Measurements from ENCODE around the gene C16orf92. TPM values are rescaled to one million over a fixed set of nuclear protein-coding genes. Genes with fewer than 3 reads are reported as not detected.

C16orf92 gene
- polyA plus RNA-seq, 2 donors: not detected

DNA sequence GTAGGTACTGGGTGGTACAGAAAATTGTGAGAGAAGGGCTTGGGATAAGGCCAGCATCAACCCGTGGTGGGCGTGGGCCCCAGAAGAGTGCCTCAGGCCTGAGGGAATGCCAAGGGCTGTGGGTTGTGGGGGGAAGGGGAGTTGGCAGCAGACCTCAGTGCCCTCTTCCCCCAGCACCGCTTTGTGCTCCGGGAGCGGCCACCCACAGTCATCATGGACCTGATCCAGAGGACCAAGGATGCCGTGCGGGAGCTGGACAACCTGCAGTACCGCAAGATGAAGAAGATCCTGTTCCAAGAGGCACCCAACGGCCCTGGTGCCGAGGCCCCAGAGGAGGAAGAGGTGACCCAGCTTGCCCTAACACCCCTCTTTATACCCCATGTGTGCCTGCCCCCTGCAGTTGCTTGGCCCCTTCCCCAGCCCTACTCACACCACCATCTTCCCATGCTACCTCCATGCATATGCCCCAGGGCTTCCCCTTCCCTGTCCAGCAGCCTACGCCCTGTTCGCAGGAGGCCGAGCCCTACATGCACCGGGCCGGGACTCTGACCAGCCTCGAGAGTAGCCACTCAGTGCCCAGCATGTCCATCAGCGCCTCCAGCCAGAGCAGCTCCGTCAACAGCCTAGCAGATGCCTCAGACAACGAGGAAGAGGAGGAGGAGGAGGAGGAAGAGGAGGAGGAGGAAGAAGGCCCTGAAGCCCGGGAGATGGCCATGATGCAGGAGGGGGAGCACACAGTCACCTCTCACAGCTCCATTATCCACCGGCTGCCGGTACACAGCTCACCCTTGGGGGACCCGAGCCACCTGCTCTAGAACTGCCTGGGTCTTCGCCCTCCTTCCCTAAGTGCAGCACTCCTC, 40.2 kb upstream of the C16orf92 start:
- no peak overlapping the region for H3K4me3 ChIP-seq (ENCODE audit: low read depth in 1 of 2, low read length in 2 of 2)
- no peak overlapping the region for H3K27ac ChIP-seq (ENCODE audit: low read depth in 2 of 2, low read length in 1 of 2)
- H3K36me3 ChIP-seq (ENCODE audit: control insufficient read depth in 2 of 2, insufficient read depth in 2 of 2, low read length in 1 of 2): peaks cover 45 to 79% of the 10 kb centered on the region in 2 donors
- H3K9me3 ChIP-seq (ENCODE audit: control insufficient read depth in 2 of 2, insufficient read depth in 1 of 2, low read depth in 1 of 2, low read length in 1 of 2): no peaks in the 10 kb centered on the region
- 86 to 88% methylated on average over 21 to 24 of the region's 24 CpGs for WGBS, 2 donors
- no peaks in the 10 kb centered on the region for H3K4me1 ChIP-seq (ENCODE audit: control insufficient read depth in 2 of 2, insufficient read depth in 2 of 2, low read length in 1 of 2)
- H3K27me3 ChIP-seq (ENCODE audit: control insufficient read depth in 1 of 2, insufficient read depth in 2 of 2, low read length in 2 of 2): no peaks in the 10 kb centered on the region

- 86 to 89% methylated on average over 12 of the region's 12 CpGs for WGBS, 2 donors
- H3K36me3 ChIP-seq (ENCODE audit: control insufficient read depth in 2 of 2, insufficient read depth in 2 of 2, low read length in 1 of 2): peaks cover 37 to 79% of the 10 kb centered on the region in 2 donors
- H3K4me1 ChIP-seq (ENCODE audit: control insufficient read depth in 2 of 2, insufficient read depth in 2 of 2, low read length in 1 of 2): no peaks in the 10 kb centered on the region
- H3K27ac ChIP-seq (ENCODE audit: low read depth in 2 of 2, low read length in 1 of 2): no peak overlapping the region
- H3K4me3 ChIP-seq (ENCODE audit: low read depth in 1 of 2, low read length in 2 of 2): no peak overlapping the region
- H3K27me3 ChIP-seq (ENCODE audit: control insufficient read depth in 1 of 2, insufficient read depth in 2 of 2, low read length in 2 of 2): no peaks in the 10 kb centered on the region
- H3K9me3 ChIP-seq (ENCODE audit: control insufficient read depth in 2 of 2, insufficient read depth in 1 of 2, low read depth in 1 of 2, low read length in 1 of 2): no peaks in the 10 kb centered on the region
Observed at GRCh38 chr16:29983420-29984136, 39.4 kb upstream of the C16orf92 start.

- no peaks in the 10 kb centered on the region for H3K4me1 ChIP-seq (ENCODE audit: control insufficient read depth in 2 of 2, insufficient read depth in 2 of 2, low read length in 1 of 2)
- no peaks in the 10 kb centered on the region for H3K9me3 ChIP-seq (ENCODE audit: control insufficient read depth in 2 of 2, insufficient read depth in 1 of 2, low read depth in 1 of 2, low read length in 1 of 2)
- H3K27ac ChIP-seq (ENCODE audit: low read depth in 2 of 2, low read length in 1 of 2): no peak overlapping the region
- WGBS, 2 donors: 85 to 87% methylated on average over 6 of the region's 6 CpGs
- H3K36me3 ChIP-seq (ENCODE audit: control insufficient read depth in 2 of 2, insufficient read depth in 2 of 2, low read length in 1 of 2): peaks cover 35 to 77% of the 10 kb centered on the region in 2 donors
- H3K27me3 ChIP-seq (ENCODE audit: control insufficient read depth in 1 of 2, insufficient read depth in 2 of 2, low read length in 2 of 2): no peaks in the 10 kb centered on the region
- no peak overlapping the region for H3K4me3 ChIP-seq (ENCODE audit: low read depth in 1 of 2, low read length in 2 of 2)
Observed at GRCh38 chr16:29984137-29984763, 38.7 kb upstream of the C16orf92 start.

DNA sequence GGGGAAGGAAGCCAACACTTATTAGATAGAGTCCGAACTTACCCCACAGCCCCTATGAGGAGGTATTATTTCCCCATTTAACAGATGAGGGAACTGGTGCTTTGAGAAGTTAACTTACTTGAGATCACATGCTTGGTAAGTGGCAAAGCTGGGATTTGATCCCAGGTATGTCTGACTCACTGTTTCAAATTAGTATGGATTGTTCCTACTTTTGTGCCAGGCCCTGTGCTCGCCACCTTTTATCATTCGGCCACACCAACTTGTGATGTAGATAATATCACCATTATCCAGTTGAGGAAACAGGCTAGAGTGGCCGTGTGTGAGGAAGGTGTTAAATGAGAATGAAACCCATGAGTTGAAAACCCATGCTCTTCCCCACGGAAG, 38.2 kb upstream of the C16orf92 start:
- Histone ChIP-seq H3K4me1 (ENCODE audit: control insufficient read depth in 2 of 2, insufficient read depth in 2 of 2, low read length in 1 of 2) (no peaks in the 10 kb centered on the region), H3K27ac (ENCODE audit: low read depth in 2 of 2, low read length in 1 of 2) (no peak overlapping the region), H3K4me3 (ENCODE audit: low read depth in 1 of 2, low read length in 2 of 2) (no peak overlapping the region), H3K27me3 (ENCODE audit: control insufficient read depth in 1 of 2, insufficient read depth in 2 of 2, low read length in 2 of 2) (no peaks in the 10 kb centered on the region), H3K9me3 (ENCODE audit: control insufficient read depth in 2 of 2, insufficient read depth in 1 of 2, low read depth in 1 of 2, low read length in 1 of 2) (no peaks in the 10 kb centered on the region), H3K36me3 (ENCODE audit: control insufficient read depth in 2 of 2, insufficient read depth in 2 of 2, low read length in 1 of 2) (peaks cover 31 to 74% of the 10 kb centered on the region in 2 donors)
- WGBS, 2 donors: 87 to 92% methylated on average over 5 of the region's 5 CpGs

GRCh38 chr16:29985271-29985811, 37.7 kb upstream of the C16orf92 start:
- WGBS, 2 donors: 95 to 96% methylated on average over 28 of the region's 28 CpGs
- Histone ChIP-seq H3K9me3 (ENCODE audit: control insufficient read depth in 2 of 2, insufficient read depth in 1 of 2, low read depth in 1 of 2, low read length in 1 of 2) (no peaks in the 10 kb centered on the region), H3K36me3 (ENCODE audit: control insufficient read depth in 2 of 2, insufficient read depth in 2 of 2, low read length in 1 of 2) (peaks cover 31 to 69% of the 10 kb centered on the region in 2 donors), H3K4me3 (ENCODE audit: low read depth in 1 of 2, low read length in 2 of 2) (no peak overlapping the region), H3K27ac (ENCODE audit: low read depth in 2 of 2, low read length in 1 of 2) (no peak overlapping the region), H3K27me3 (ENCODE audit: control insufficient read depth in 1 of 2, insufficient read depth in 2 of 2, low read length in 2 of 2) (no peaks in the 10 kb centered on the region), H3K4me1 (ENCODE audit: control insufficient read depth in 2 of 2, insufficient read depth in 2 of 2, low read length in 1 of 2) (no peaks in the 10 kb centered on the region)

GRCh38 chr16:29986231-29986630, 36.8 kb upstream of the C16orf92 start:
- no peak overlapping the region for H3K27ac ChIP-seq (ENCODE audit: low read depth in 2 of 2, low read length in 1 of 2)
- no peaks in the 10 kb centered on the region for H3K27me3 ChIP-seq (ENCODE audit: control insufficient read depth in 1 of 2, insufficient read depth in 2 of 2, low read length in 2 of 2)
- 94% methylated on average over 20 of the region's 20 CpGs for WGBS, 2 donors
- H3K36me3 ChIP-seq (ENCODE audit: control insufficient read depth in 2 of 2, insufficient read depth in 2 of 2, low read length in 1 of 2): peaks cover 31 to 76% of the 10 kb centered on the region in 2 donors
- H3K9me3 ChIP-seq (ENCODE audit: control insufficient read depth in 2 of 2, insufficient read depth in 1 of 2, low read depth in 1 of 2, low read length in 1 of 2): no peaks in the 10 kb centered on the region
- H3K4me3 ChIP-seq (ENCODE audit: low read depth in 1 of 2, low read length in 2 of 2): no peak overlapping the region
- H3K4me1 ChIP-seq (ENCODE audit: control insufficient read depth in 2 of 2, insufficient read depth in 2 of 2, low read length in 1 of 2): no peaks in the 10 kb centered on the region

- no peak overlapping the region for H3K27ac ChIP-seq (ENCODE audit: low read depth in 2 of 2, low read length in 1 of 2)
- H3K27me3 ChIP-seq (ENCODE audit: control insufficient read depth in 1 of 2, insufficient read depth in 2 of 2, low read length in 2 of 2): no peaks in the 10 kb centered on the region
- H3K36me3 ChIP-seq (ENCODE audit: control insufficient read depth in 2 of 2, insufficient read depth in 2 of 2, low read length in 1 of 2): peaks cover 28 to 72% of the 10 kb centered on the region in 2 donors
- H3K4me3 ChIP-seq (ENCODE audit: low read depth in 1 of 2, low read length in 2 of 2): no peak overlapping the region
- H3K4me1 ChIP-seq (ENCODE audit: control insufficient read depth in 2 of 2, insufficient read depth in 2 of 2, low read length in 1 of 2): no peaks in the 10 kb centered on the region
- 88 to 92% methylated on average over 3 to 5 of the region's 5 CpGs for WGBS, 2 donors
- no peaks in the 10 kb centered on the region for H3K9me3 ChIP-seq (ENCODE audit: control insufficient read depth in 2 of 2, insufficient read depth in 1 of 2, low read depth in 1 of 2, low read length in 1 of 2)
Observed at GRCh38 chr16:29986931-29987330, 36.1 kb upstream of the C16orf92 start.

GRCh38 chr16:29987371-29988085, 35.5 kb upstream of the C16orf92 start:
- Histone ChIP-seq H3K27me3 (ENCODE audit: control insufficient read depth in 1 of 2, insufficient read depth in 2 of 2, low read length in 2 of 2) (no peaks in the 10 kb centered on the region), H3K4me1 (ENCODE audit: control insufficient read depth in 2 of 2, insufficient read depth in 2 of 2, low read length in 1 of 2) (no peaks in the 10 kb centered on the region), H3K4me3 (ENCODE audit: low read depth in 1 of 2, low read length in 2 of 2) (no peak overlapping the region), H3K36me3 (ENCODE audit: control insufficient read depth in 2 of 2, insufficient read depth in 2 of 2, low read length in 1 of 2) (peaks cover 30 to 71% of the 10 kb centered on the region in 2 donors), H3K9me3 (ENCODE audit: control insufficient read depth in 2 of 2, insufficient read depth in 1 of 2, low read depth in 1 of 2, low read length in 1 of 2) (no peaks in the 10 kb centered on the region), H3K27ac (ENCODE audit: low read depth in 2 of 2, low read length in 1 of 2) (no peak overlapping the region)
- WGBS, 2 donors: 94% methylated on average over 30 to 35 of the region's 35 CpGs

Data from esophagus (tissue), 2 donors.